Measurements from ENCODE around the gene NFIX. TPM values are rescaled to one million over a fixed set of nuclear protein-coding genes. Genes with fewer than 3 reads are reported as not detected.
A peak's percentile ranks its signal among the peaks of the same experiment; 100 is the strongest.

The NFIX gene
- 0.46 TPM in 1 of 2 replicates, not detected in the other for total RNA-seq
- polyA plus RNA-seq = 0.80 TPM in 1 of 2 replicates, not detected in the other

DNA sequence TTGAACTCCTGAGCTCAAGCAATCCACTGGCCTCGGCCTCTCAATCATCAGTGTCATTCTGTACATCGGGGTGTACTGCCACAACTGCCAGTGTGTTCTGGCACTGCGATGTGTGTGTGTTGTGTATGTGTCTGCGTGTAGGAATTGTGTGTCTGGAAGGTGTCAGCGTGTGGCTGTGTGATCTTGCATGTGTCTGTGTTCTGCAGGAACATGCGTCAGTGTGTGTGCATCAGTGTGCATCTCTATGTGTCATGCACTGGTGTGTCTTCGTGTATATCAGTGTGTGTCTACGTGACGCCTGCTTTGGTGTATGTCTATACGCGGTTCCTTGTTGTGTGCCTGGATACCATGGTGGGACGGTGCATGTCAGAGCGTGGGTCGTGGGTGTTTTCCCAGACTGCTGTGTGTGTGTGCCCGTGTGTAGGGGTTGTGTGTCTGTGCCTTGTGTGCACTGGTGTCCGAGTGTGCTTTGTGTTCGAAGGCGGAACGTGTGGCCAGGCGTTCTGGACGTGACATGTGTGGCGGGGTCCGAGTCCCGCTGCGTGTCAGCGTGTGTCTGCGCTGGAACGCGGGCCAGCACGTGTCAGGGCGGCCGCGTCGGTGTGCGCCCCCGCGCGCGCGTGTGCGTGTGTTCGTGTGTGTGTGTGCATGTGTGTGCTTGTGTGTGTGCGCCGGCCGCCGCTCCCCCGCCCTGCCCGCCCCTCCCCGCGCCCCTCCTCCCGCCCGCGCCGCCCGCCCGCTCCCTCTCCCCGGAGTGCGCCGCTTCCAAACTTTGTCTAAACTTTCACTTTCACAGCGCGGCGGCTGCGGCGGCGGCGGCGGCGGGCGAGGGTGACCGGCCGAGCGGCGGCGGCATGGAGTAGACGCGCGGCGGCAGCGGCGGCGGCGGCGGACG is at the start of gene NFIX:
NFIX (plus strand) TSS at position 775 of the 895 bp plus-strand sequence. CDS start 363 bp downstream, outside the sequence.
- Histone ChIP-seq H3K27me3 (peaks cover 96% of the 10 kb centered on the region), H3K9me3 (ENCODE audit: low read depth) (no peaks in the 10 kb centered on the region), H3K4me3 (peak within 1 kb of the TSS; percentile 45), H3K4me1 (ENCODE audit: low read depth) (no peaks in the 10 kb centered on the region), H3K36me3 (no peaks in the 10 kb centered on the region), H3K27ac (no peak within 1 kb of the TSS)
- TF ChIP-seq, protein P1, sequence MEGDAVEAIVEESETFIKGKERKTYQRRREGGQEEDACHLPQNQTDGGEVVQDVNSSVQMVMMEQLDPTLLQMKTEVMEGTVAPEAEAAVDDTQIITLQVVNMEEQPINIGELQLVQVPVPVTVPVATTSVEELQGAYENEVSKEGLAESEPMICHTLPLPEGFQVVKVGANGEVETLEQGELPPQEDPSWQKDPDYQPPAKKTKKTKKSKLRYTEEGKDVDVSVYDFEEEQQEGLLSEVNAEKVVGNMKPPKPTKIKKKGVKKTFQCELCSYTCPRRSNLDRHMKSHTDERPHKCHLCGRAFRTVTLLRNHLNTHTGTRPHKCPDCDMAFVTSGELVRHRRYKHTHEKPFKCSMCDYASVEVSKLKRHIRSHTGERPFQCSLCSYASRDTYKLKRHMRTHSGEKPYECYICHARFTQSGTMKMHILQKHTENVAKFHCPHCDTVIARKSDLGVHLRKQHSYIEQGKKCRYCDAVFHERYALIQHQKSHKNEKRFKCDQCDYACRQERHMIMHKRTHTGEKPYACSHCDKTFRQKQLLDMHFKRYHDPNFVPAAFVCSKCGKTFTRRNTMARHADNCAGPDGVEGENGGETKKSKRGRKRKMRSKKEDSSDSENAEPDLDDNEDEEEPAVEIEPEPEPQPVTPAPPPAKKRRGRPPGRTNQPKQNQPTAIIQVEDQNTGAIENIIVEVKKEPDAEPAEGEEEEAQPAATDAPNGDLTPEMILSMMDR (IDR thresholded peaks at IDR 0.05; ENCODE audit: low read depth, low read length) = no peak
- peak; percentile 76 to 80 for DNase-seq (ENCODE audit: low read depth in 1 of 2, low spot score in 1 of 2)

GRCh38 chr19:12945479-12946091 is 49.7 kb upstream of the NFIX start, which contains the start of gene RAD23A:
RAD23A (plus strand) TSS chr19:12945862; CDS start chr19:12945949, 87 bp downstream.
- H3K9me3 ChIP-seq (ENCODE audit: low read depth) = no peaks in the 10 kb centered on the region
- peak within 1 kb of the TSS; percentile 86 for H3K4me3 ChIP-seq
- DNase-seq (ENCODE audit: low read depth in 1 of 2, low spot score in 1 of 2) = peak; percentile 99
- H3K27ac ChIP-seq = peak within 1 kb of the TSS; percentile 98
- H3K27me3 ChIP-seq = no peaks in the 10 kb centered on the region
- H3K36me3 ChIP-seq = peaks cover 53% of the 10 kb centered on the region
- H3K4me1 ChIP-seq (ENCODE audit: low read depth) = peaks cover 4% of the 10 kb centered on the region
- TF ChIP-seq, protein P1 (IDR thresholded peaks at IDR 0.05; ENCODE audit: low read depth, low read length) = no peak

DNA sequence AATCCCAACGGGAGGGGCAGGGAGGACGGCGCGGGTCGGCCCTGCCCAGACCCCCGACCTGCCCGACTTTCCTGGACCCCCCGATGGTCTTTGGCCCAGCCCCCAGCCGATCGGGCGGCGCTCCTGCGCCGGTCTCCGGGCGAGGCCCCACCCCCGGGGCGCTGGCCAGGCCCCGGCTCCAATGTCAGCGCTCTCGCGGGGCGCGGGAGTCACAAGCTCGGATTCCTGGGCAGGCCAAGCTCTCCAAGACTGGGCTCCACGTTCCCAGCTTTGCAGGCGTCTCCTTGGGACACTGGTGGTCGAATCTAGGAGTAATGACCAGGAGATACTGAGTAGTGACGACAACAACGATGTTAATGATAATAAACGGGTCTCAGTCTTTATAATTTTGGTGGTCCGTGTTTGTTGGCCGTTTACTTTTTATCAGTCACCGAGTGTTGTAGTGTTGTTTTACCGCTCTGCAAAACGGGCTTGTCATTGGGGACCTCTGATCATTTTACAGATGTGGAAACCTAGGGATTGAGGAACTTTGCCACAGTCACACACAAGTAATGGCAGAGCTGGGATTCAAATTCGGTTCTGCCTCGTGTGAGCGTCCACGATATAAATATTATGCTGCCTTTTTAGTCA is 49.1 kb upstream of the NFIX start:
- H3K4me3 ChIP-seq = peak overlapping the region; percentile 86
- H3K9me3 ChIP-seq (ENCODE audit: low read depth) = no peaks in the 10 kb centered on the region
- no peaks in the 10 kb centered on the region for H3K27me3 ChIP-seq
- TF ChIP-seq, protein P1 (IDR thresholded peaks at IDR 0.05; ENCODE audit: low read depth, low read length) = no peak
- DNase-seq (ENCODE audit: low read depth in 1 of 2, low spot score in 1 of 2) = peak; percentile 87 to 91
- H3K4me1 ChIP-seq (ENCODE audit: low read depth) = peaks cover 4% of the 10 kb centered on the region
- H3K36me3 ChIP-seq = peaks cover 52% of the 10 kb centered on the region
- peak overlapping the region; percentile 98 for H3K27ac ChIP-seq

DNA sequence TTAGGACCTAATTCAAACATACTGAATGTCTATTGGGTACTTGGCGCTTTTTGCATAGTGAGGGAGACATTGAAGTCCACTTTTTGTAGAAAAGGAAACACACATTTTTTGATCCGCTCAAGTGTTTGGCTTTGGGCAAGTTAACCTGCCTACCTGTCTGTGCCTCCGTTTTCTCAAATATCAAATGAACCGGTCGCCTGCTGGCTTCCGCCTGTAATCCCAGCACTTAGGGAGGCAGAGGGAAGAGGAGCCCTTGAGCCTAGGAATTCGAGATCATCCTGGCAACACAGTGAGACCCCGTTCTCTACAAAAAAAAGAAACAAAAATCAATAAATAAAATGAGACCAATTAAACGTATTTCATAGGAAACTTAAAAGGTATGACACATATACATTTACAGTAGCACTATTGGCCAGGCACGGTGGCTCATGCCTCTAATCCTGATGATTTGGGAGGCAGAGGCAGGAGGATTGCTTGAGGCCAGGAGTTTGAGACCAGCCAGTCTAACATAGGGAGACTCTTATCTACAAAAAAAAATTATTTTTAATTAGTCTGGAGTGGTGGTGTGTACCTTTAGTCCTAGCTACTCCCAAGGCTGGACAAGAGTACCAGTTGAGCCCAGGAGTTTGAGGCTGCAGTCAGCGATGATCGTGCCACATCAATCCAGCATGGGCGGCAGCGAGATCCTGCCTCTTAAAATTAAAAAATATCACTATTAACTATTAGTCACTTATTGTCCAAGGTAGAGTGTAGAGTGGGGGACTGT is 48.4 kb upstream of the NFIX start:
- no peak for DNase-seq (ENCODE audit: low read depth in 1 of 2, low spot score in 1 of 2)
- TF ChIP-seq, protein P1 (IDR thresholded peaks at IDR 0.05; ENCODE audit: low read depth, low read length) = no peak
- Histone ChIP-seq H3K27ac (peak overlapping the region; percentile 98), H3K36me3 (peaks cover 46% of the 10 kb centered on the region), H3K4me1 (ENCODE audit: low read depth) (peaks cover 4% of the 10 kb centered on the region), H3K4me3 (peak overlapping the region; percentile 86), H3K27me3 (no peaks in the 10 kb centered on the region), H3K9me3 (ENCODE audit: low read depth) (no peaks in the 10 kb centered on the region)

All from cardiac muscle cell (in vitro differentiated cells and primary cell).